Measurements from ENCODE around the gene AGMO. TPM values are rescaled to one million over a fixed set of nuclear protein-coding genes. Genes with fewer than 3 reads are reported as not detected.

The AGMO gene
- total and polyA plus RNA-seq, 10 of the 15 experiments (the other 5 are each of a cell fraction or from before 2014, with no cell fraction given) = 0.11 to 0.29 TPM; not detected in 8

DNA sequence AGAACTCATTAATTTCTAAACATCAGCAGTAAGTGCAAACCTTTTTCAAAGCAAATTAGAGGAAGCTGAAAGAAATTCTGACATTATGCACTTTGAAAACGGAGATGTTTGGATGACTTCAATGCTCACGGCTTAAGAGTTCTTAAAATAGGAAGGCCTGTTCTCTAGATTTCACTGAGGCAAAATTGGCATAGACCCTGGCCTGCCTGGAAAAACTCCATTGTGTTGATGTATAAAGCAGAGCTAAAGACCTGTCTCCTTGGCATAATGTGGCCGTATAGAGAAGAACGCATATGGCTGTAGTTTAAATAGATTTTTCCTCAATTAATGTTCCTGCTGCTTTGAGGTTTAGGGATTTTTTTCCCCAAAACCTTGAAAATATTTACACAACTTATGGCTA is 24.5 kb upstream of the AGMO start:
- no peaks in the 10 kb centered on the region for H3K27me3 ChIP-seq (replicated peaks in 1 of 2; ENCODE audit: control insufficient read depth in 2 of 2, insufficient read depth in 2 of 2, low read length in 1 of 2)
- no peak overlapping the region for H3K9ac ChIP-seq (ENCODE audit: control insufficient read depth, insufficient read depth, low read length)
- no peak overlapping the region for H3K4me3 ChIP-seq
- H4K20me1 ChIP-seq (ENCODE audit: control insufficient read depth, insufficient read depth) = no peaks in the 10 kb centered on the region
- no peak overlapping the region for H3K27ac ChIP-seq (ENCODE audit: control insufficient read depth, insufficient read depth)
- WGBS (ENCODE audit: insufficient coverage, insufficient replicate concordance, low lambda C conversion rate, missing lambda C conversion rate) = 67% methylated on average over 4 of the region's 4 CpGs
- TF ChIP-seq ASH2L (IDR thresholded peaks at IDR 0.05; ENCODE audit: borderline replicate concordance, low read depth) = no peak
- TF ChIP-seq TARDBP (IDR thresholded peaks at IDR 0.05; ENCODE audit: borderline replicate concordance) = no peak
- TF ChIP-seq STAT3 (IDR thresholded peaks at IDR 0.05; ENCODE audit: low read depth, low read length) = no peak
- TF ChIP-seq TBL1XR1 (IDR thresholded peaks at IDR 0.05; ENCODE audit: low read depth, low read length) = no peak
- TF ChIP-seq YY1 (IDR thresholded peaks at IDR 0.05; ENCODE audit: low read depth, low read length) = no peak
- no peak for TF ChIP-seq CBX3 (IDR thresholded peaks at IDR 0.05; ENCODE audit: borderline replicate concordance, low read depth)
- TF ChIP-seq, protein P1, sequence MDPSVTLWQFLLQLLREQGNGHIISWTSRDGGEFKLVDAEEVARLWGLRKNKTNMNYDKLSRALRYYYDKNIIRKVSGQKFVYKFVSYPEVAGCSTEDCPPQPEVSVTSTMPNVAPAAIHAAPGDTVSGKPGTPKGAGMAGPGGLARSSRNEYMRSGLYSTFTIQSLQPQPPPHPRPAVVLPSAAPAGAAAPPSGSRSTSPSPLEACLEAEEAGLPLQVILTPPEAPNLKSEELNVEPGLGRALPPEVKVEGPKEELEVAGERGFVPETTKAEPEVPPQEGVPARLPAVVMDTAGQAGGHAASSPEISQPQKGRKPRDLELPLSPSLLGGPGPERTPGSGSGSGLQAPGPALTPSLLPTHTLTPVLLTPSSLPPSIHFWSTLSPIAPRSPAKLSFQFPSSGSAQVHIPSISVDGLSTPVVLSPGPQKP (IDR thresholded peaks at IDR 0.05; ENCODE audit: low read depth, low read length) = no peak
- no peak for TF ChIP-seq MXI1 (IDR thresholded peaks at IDR 0.05; ENCODE audit: low read depth, low read length)
- no peak for TF ChIP-seq EGR1 (IDR thresholded peaks at IDR 0.05; ENCODE audit: borderline replicate concordance in 1 of 2, low read depth in 2 of 2, low read length in 2 of 2)
- TF ChIP-seq, protein P2, sequence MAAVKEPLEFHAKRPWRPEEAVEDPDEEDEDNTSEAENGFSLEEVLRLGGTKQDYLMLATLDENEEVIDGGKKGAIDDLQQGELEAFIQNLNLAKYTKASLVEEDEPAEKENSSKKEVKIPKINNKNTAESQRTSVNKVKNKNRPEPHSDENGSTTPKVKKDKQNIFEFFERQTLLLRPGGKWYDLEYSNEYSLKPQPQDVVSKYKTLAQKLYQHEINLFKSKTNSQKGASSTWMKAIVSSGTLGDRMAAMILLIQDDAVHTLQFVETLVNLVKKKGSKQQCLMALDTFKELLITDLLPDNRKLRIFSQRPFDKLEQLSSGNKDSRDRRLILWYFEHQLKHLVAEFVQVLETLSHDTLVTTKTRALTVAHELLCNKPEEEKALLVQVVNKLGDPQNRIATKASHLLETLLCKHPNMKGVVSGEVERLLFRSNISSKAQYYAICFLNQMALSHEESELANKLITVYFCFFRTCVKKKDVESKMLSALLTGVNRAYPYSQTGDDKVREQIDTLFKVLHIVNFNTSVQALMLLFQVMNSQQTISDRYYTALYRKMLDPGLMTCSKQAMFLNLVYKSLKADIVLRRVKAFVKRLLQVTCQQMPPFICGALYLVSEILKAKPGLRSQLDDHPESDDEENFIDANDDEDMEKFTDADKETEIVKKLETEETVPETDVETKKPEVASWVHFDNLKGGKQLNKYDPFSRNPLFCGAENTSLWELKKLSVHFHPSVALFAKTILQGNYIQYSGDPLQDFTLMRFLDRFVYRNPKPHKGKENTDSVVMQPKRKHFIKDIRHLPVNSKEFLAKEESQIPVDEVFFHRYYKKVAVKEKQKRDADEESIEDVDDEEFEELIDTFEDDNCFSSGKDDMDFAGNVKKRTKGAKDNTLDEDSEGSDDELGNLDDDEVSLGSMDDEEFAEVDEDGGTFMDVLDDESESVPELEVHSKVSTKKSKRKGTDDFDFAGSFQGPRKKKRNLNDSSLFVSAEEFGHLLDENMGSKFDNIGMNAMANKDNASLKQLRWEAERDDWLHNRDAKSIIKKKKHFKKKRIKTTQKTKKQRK (IDR thresholded peaks at IDR 0.05; ENCODE audit: low read depth, low read length) = no peak
- TF ChIP-seq, protein P3, sequence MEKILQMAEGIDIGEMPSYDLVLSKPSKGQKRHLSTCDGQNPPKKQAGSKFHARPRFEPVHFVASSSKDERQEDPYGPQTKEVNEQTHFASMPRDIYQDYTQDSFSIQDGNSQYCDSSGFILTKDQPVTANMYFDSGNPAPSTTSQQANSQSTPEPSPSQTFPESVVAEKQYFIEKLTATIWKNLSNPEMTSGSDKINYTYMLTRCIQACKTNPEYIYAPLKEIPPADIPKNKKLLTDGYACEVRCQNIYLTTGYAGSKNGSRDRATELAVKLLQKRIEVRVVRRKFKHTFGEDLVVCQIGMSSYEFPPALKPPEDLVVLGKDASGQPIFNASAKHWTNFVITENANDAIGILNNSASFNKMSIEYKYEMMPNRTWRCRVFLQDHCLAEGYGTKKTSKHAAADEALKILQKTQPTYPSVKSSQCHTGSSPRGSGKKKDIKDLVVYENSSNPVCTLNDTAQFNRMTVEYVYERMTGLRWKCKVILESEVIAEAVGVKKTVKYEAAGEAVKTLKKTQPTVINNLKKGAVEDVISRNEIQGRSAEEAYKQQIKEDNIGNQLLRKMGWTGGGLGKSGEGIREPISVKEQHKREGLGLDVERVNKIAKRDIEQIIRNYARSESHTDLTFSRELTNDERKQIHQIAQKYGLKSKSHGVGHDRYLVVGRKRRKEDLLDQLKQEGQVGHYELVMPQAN (conservative IDR thresholded peaks at IDR 0.05) = no peak
- no peak overlapping the region for H3K4me2 ChIP-seq (ENCODE audit: control insufficient read depth, insufficient read depth)
- no peak overlapping the region for H2AFZ ChIP-seq (ENCODE audit: control insufficient read depth, low read depth, low read length)
- FAIRE-seq = no peak
- no peak for DNase-seq (ENCODE audit: low read depth, low spot score)
- ChIA-PET RAD21 (ENCODE audit: unreplicated experiment) (no interaction called here), POLR2A (no interaction called here), CTCF (no interaction called here), SMC1A (ENCODE audit: uncharacterized antibody, unreplicated experiment) (no interaction called here)
- in situ Hi-C loops (cut with MboI) (no loop called here), intact Hi-C loops (cut with micrococcal nuclease; ENCODE audit: unreplicated experiment) (no loop called here)
- no peaks in the 10 kb centered on the region for H3K79me2 ChIP-seq (ENCODE audit: control insufficient read depth, insufficient read depth, low read length)
- no peaks in the 10 kb centered on the region; the same call in 2 of the 3 replicates for H3K9me3 ChIP-seq (replicated peaks; ENCODE audit: control insufficient read depth, insufficient read depth, low read length)
- ATAC-seq = no peak
- BruUV-seq (replicated peaks) = no TSS peak
- no peaks in the 10 kb centered on the region for H3K4me1 ChIP-seq (ENCODE audit: control insufficient read depth, insufficient read depth, low read length)
- H3K36me3 ChIP-seq (ENCODE audit: control insufficient read depth in 2 of 2, insufficient read depth in 2 of 2, low read length in 1 of 2) = no peaks in the 10 kb centered on the region

Data from GM12878 (cell line).